H1 (cell line): ENCODE measurements around the gene PITPNC1. TPM values are rescaled to one million over a fixed set of nuclear protein-coding genes. Genes with fewer than 3 reads are reported as not detected.
A peak's percentile ranks its signal among the peaks of the same experiment; 100 is the strongest.

Source experiments
- CTCF ChIA-PET: fragments of 300-600 bp; sonication (Branson Sonifier 250); formaldehyde crosslinking; loops from one replicate; lab custom pipeline; 2021; ENCODE audit not compliant: partially characterized antibody; lab: Charles Lee
- POLR2A ChIA-PET: fragments of 300-600 bp; sonication (Branson Sonifier 250); formaldehyde crosslinking; loops from one replicate; lab custom pipeline; 2021; ENCODE audit warnings: inconsistent platforms; ENCODE audit not compliant: partially characterized antibody; lab: Charles Lee
- DNase-seq, 2 experiments: peaks; one replicate each; pipeline versions ENCODE4 v3.0.0 to v3.0.0-alpha.2; 2010 to 2022; ENCODE audit warnings: low spot score in 2 of 2, low read depth in 1 of 2, mixed read lengths in 1 of 2
- FAIRE-seq: peaks from 2 replicates; lab custom pipeline; 2011; peaks lifted over from hg19 to GRCh38; lab: Jason Lieb, UNC
- H2AFZ ChIP-seq: 2 replicates; pipeline ENCODE4 v1.8.1; 2012; ENCODE audit warnings: low read length, inconsistent platforms
- H2AK5ac ChIP-seq: 2 replicates; pipeline ENCODE4 v1.6.1; 2013; ENCODE audit warnings: low read depth, low read length
- H2BK120ac ChIP-seq: replicated peaks from 2 replicates; pipeline ENCODE3; 2013; ENCODE audit warnings: low read depth, low read length, inconsistent platforms
- H2BK12ac ChIP-seq: 2 replicates; pipeline ENCODE4 v1.6.1; 2013; ENCODE audit warnings: low read depth, low read length
- H2BK15ac ChIP-seq: 2 replicates; pipeline ENCODE4 v1.6.1; 2013; ENCODE audit warnings: low read length
- H2BK20ac ChIP-seq: 2 replicates; pipeline ENCODE4 v1.6.1; 2013; ENCODE audit warnings: low read length
- H2BK5ac ChIP-seq: 2 replicates; pipeline ENCODE4 v1.6.1; 2013; ENCODE audit warnings: low read depth, low read length
- H3K14ac ChIP-seq: 2 replicates; pipeline ENCODE4 v1.6.1; 2013; ENCODE audit warnings: inconsistent platforms; ENCODE audit not compliant: insufficient read length
- H3K18ac ChIP-seq: 2 replicates; pipeline ENCODE4 v1.6.1; 2013; ENCODE audit warnings: low read length; ENCODE audit errors: extremely low read depth
- H3K23ac ChIP-seq: 2 replicates; pipeline ENCODE4 v1.6.1; 2013; ENCODE audit warnings: inconsistent platforms; ENCODE audit not compliant: insufficient read length
- H3K23me2 ChIP-seq: 2 replicates; pipeline ENCODE4 v1.6.1; 2013; ENCODE audit warnings: low read depth, low read length
- H3K27ac ChIP-seq: 2 replicates; pipeline ENCODE4 v1.6.1; 2011; ENCODE audit warnings: low read depth, low read length, inconsistent platforms
- H3K27me3 ChIP-seq, 4 experiments: replicated peaks in 1 of 4; 1 replicate in 1 of 4; 2 replicates in 3 of 4; pipeline versions ENCODE4 v1.6.1 to v1.8.1; 2011 to 2013; ENCODE audit warnings: low read length in 3 of 4, mild to moderate bottlenecking in 3 of 4, inconsistent platforms in 2 of 4, mixed read lengths in 2 of 4, moderate library complexity in 1 of 4; ENCODE audit not compliant: control insufficient read depth in 3 of 4, insufficient read depth in 3 of 4; ENCODE audit errors: extremely low read depth in 1 of 4
- H3K36me3 ChIP-seq, 4 experiments: 2 replicates each; pipeline versions ENCODE4 v1.6.1 to v1.8.1; 2011 to 2013; ENCODE audit warnings: mild to moderate bottlenecking in 4 of 4, low read length in 3 of 4, moderate library complexity in 2 of 4, control low read depth in 1 of 4, inconsistent platforms in 1 of 4; ENCODE audit not compliant: insufficient read depth in 4 of 4, control insufficient read depth in 2 of 4
- H3K4ac ChIP-seq: replicated peaks from 2 replicates; pipeline ENCODE3; 2013; ENCODE audit warnings: low read length, low read depth, mixed read lengths, inconsistent platforms; ENCODE audit not compliant: insufficient read length
- H3K4me1 ChIP-seq, 4 experiments: replicated peaks in 1 of 4; 1 replicate in 1 of 4; 2 replicates in 3 of 4; pipeline versions ENCODE4 v1.6.1 to v1.8.1; 2011 to 2013; ENCODE audit warnings: low read length in 3 of 4, inconsistent platforms in 2 of 4, mixed read lengths in 1 of 4; ENCODE audit not compliant: insufficient read depth in 4 of 4, control insufficient read depth in 3 of 4
- H3K4me2 ChIP-seq, 2 experiments: 2 replicates each; pipeline versions ENCODE4 v1.6.1 to v1.8.1; 2011 to 2013; ENCODE audit warnings: low read depth in 2 of 2, low read length in 2 of 2, control low read depth in 1 of 2, inconsistent platforms in 1 of 2, mild to moderate bottlenecking in 1 of 2; ENCODE audit not compliant: insufficient read depth in 1 of 2
- H3K4me3 ChIP-seq, 4 experiments: fragments of 200-600, 300-600 bp in 1 of 4; sonication (generic), shearing (Covaris generic), sonication (Bioruptor Twin) in 1 of 4; 2 replicates each; pipeline versions ENCODE4 v1.5.1 to v1.8.1; 2011 to 2016; ENCODE audit warnings: low read length in 4 of 4, low read depth in 3 of 4, control low read depth in 2 of 4, inconsistent platforms in 2 of 4, mild to moderate bottlenecking in 2 of 4, mixed read lengths in 1 of 4, moderate library complexity in 1 of 4; ENCODE audit not compliant: insufficient read depth in 2 of 4; ENCODE audit errors: extremely low read depth in 1 of 4
- H3K56ac ChIP-seq: replicated peaks from 2 replicates; pipeline ENCODE3; 2013; ENCODE audit warnings: low read depth, mild to moderate bottlenecking, mixed read lengths, low read length, inconsistent platforms; ENCODE audit not compliant: insufficient read length
- H3K79me1 ChIP-seq: 2 replicates; pipeline ENCODE4 v1.6.1; 2013; ENCODE audit warnings: low read depth, low read length, control low read depth
- H3K79me2 ChIP-seq, 2 experiments: 2 replicates each; pipeline versions ENCODE4 v1.6.1 to v1.8.1; 2012 to 2013; ENCODE audit warnings: low read length in 2 of 2, mild to moderate bottlenecking in 2 of 2, inconsistent platforms in 1 of 2; ENCODE audit not compliant: insufficient read depth in 2 of 2, control insufficient read depth in 1 of 2
- H3K9ac ChIP-seq, 4 experiments: replicated peaks in 1 of 4; 1 replicate in 1 of 4; 2 replicates in 3 of 4; pipeline versions ENCODE4 v1.6.1 to v1.8.1; 2011 to 2013; ENCODE audit warnings: low read depth in 3 of 4, low read length in 3 of 4, control low read depth in 2 of 4, mild to moderate bottlenecking in 2 of 4, moderate library complexity in 2 of 4, inconsistent platforms in 1 of 4; ENCODE audit errors: extremely low read depth in 1 of 4
- H3K9me3 ChIP-seq, 2 experiments: 2 replicates each; pipeline versions ENCODE4 v1.6.1 to v1.8.1; 2012 to 2013; ENCODE audit warnings: mild to moderate bottlenecking in 2 of 2, moderate library complexity in 2 of 2, control low read depth in 1 of 2, inconsistent platforms in 1 of 2, low read depth in 1 of 2, low read length in 1 of 2, mixed read lengths in 1 of 2; ENCODE audit not compliant: insufficient read depth in 2 of 2
- H4K20me1 ChIP-seq, 2 experiments: replicated peaks in 1 of 2; 2 replicates each; pipeline versions ENCODE3 to v1.8.1; 2011 to 2013; ENCODE audit warnings: inconsistent platforms in 2 of 2, low read length in 2 of 2, mild to moderate bottlenecking in 1 of 2; ENCODE audit not compliant: insufficient read depth in 2 of 2, control insufficient read depth in 1 of 2
- H4K5ac ChIP-seq: 2 replicates; pipeline ENCODE4 v1.6.1; 2013; ENCODE audit warnings: low read length, low read depth, mixed read lengths, inconsistent platforms; ENCODE audit not compliant: insufficient read length
- H4K8ac ChIP-seq: 2 replicates; pipeline ENCODE4 v1.8.0; 2013; ENCODE audit warnings: mild to moderate bottlenecking, moderate library complexity, low read length, inconsistent platforms; ENCODE audit not compliant: insufficient read depth; ENCODE audit errors: extremely low read depth
- H4K91ac ChIP-seq: replicated peaks from 2 replicates; pipeline ENCODE3; 2013; ENCODE audit warnings: low read length, mixed read lengths, inconsistent platforms; ENCODE audit not compliant: insufficient read length
- NANOG ChIP-seq: IDR thresholded peaks from 2 replicates; pipeline ENCODE4 v1.6.1; 2011; ENCODE audit warnings: low read length, low read depth, mild to moderate bottlenecking, inconsistent platforms; ENCODE audit not compliant: insufficient read depth, poor library complexity, severe bottlenecking
- RXRA ChIP-seq: IDR thresholded peaks from 2 replicates; pipeline ENCODE4 v1.6.1; 2011; ENCODE audit warnings: low read depth, mild to moderate bottlenecking, low read length, moderate library complexity; ENCODE audit not compliant: insufficient read depth
- SIN3A ChIP-seq, 2 experiments: IDR thresholded peaks in 1 of 2; conservative IDR thresholded peaks in 1 of 2; 2 replicates each; pipeline ENCODE4 v1.6.1; 2011 to 2012; ENCODE audit warnings: low read length in 2 of 2, improper control_type of control experiment in 1 of 2, low read depth in 1 of 2, mild to moderate bottlenecking in 1 of 2
- SIX5 ChIP-seq: IDR thresholded peaks from 2 replicates; pipeline ENCODE4 v1.6.1; 2011; ENCODE audit warnings: mild to moderate bottlenecking, low read depth, low read length
- TEAD4 ChIP-seq: IDR thresholded peaks from 2 replicates; pipeline ENCODE4 v1.6.1; 2012; ENCODE audit warnings: low read depth, low read length, inconsistent platforms, mixed read lengths
- WGBS, 2 experiments: shearing (Covaris generic) in 1 of 2; methylation state at CpG; one replicate each; pipeline versions ENCODE4 v1.1.6 to v1.1.7; 2013 to 2015; ENCODE audit warnings: low lambda C conversion rate in 2 of 2, mixed read lengths in 2 of 2, inconsistent platforms in 1 of 2, low coverage in 1 of 2, missing lambda C conversion rate in 1 of 2; ENCODE audit not compliant: insufficient replicate concordance in 2 of 2, insufficient coverage in 1 of 2, insufficient read length in 1 of 2; ENCODE audit errors: extremely low coverage in 1 of 2, missing lambda C conversion rate in 1 of 2; 5-methylcytosine and 5-hydroxymethylcytosine counted together
- polyA plus RNA-seq, 7 experiments: library from polyadenylated mRNA; depleted of rRNA in 3 of 7; stranded (reverse) in 5 of 7; unstranded in 2 of 7; fragments of >200 nt in 5 of 7; fragments of 200-250 nt in 2 of 7; gene quantifications; 1 replicate in 5 of 7; 2 replicates in 1 of 7; 4 replicates in 1 of 7; pipeline versions ENCODE4 v1.2.1 to v1.2.3, GENCODE V29; 2011 to 2013; ENCODE audit warnings: missing spikeins in 2 of 7, mixed read lengths in 2 of 7
- total RNA-seq: library from RNA; stranded (reverse); fragmentation: NEBNext Ultra II Directional; extraction: Animal tissue kit (Norgen Biotek cat#: 25700); gene quantifications from 2 replicates; pipeline ENCODE4 v1.2.1, GENCODE V29; 2021
- TF ChIP-seq, protein P1 (sequence below): IDR thresholded peaks from 2 replicates; pipeline ENCODE4 v1.6.1; 2012; ENCODE audit warnings: inconsistent platforms

Gene PITPNC1
- total and polyA plus RNA-seq, 2 of the 8 experiments (the other 6 are each of a cell fraction or from before 2014, with no cell fraction given) = 17.6 to 54.7 TPM

- no peak overlapping the region for H3K56ac ChIP-seq
- POLR2A ChIA-PET = interaction anchor here (2.1 kb wide), 1 partner anchor 11 kb away, joined by 5 read pairs; no protein-coding TSS in a partner anchor
- peak overlapping the region; percentile 67 for H4K91ac ChIP-seq
- no peak overlapping the region for H3K23ac ChIP-seq
- H2BK12ac ChIP-seq = peak overlapping the region; percentile 71; the same call in 1 of the 2 replicates
- H3K4me2 ChIP-seq = peak overlapping the region in 1 of 2 experiments; percentile 11; a peak in 3 of 4 replicates
- no peaks in the 10 kb centered on the region for H3K9me3 ChIP-seq
- CTCF ChIA-PET = interaction anchor here (0.6 to 1.3 kb wide), 4 partner anchors 9 to 120 kb away, joined by 3 read pairs; no protein-coding TSS in a partner anchor
- H3K27ac ChIP-seq = no peak overlapping the region
- H3K27me3 ChIP-seq = no peaks in the 10 kb centered on the region
- no peak overlapping the region for H2BK120ac ChIP-seq
- H3K4ac ChIP-seq = no peak overlapping the region
- peak overlapping the region; percentile 63; the same call in 1 of the 2 replicates for H2BK15ac ChIP-seq
- no peak overlapping the region; the same call in 1 of the 2 replicates for H3K18ac ChIP-seq
- DNase-seq = peak in 1 of 2 experiments; percentile 23
- H3K79me2 ChIP-seq = peaks cover 2 to 46% of the 10 kb centered on the region in 2 experiments; a peak in 3 of 4 replicates
- H4K5ac ChIP-seq = no peak overlapping the region
- no peaks in the 10 kb centered on the region for H3K36me3 ChIP-seq
- WGBS, 2 experiments = 52% methylated on average over 5 of the region's 5 CpGs; no CpG with 5 or more reads in 1 of the 2 experiments
- no peak overlapping the region for H2AFZ ChIP-seq
- no peaks in the 10 kb centered on the region for H3K79me1 ChIP-seq
- no peaks in the 10 kb centered on the region for H3K23me2 ChIP-seq
- H3K4me1 ChIP-seq = peaks cover 11 to 22% (median 18%) of the 10 kb centered on the region in 4 experiments
- H3K14ac ChIP-seq = no peak overlapping the region
- H2AK5ac ChIP-seq = 0 out of 2 replicates have a peak overlapping the region, but pooled peaks have one; percentile 84
- no peak overlapping the region for H3K9ac ChIP-seq
- peak overlapping the region; percentile 69; the same call in 1 of the 2 replicates for H2BK5ac ChIP-seq
- no peak overlapping the region for H2BK20ac ChIP-seq
- no peak overlapping the region for H3K4me3 ChIP-seq
- peaks cover 0 to 7% of the 10 kb centered on the region in 2 experiments for H4K20me1 ChIP-seq
- FAIRE-seq = no peak
- no peak overlapping the region for H4K8ac ChIP-seq
- peak; percentile 91 for TF ChIP-seq NANOG
- TF ChIP-seq TEAD4 = 0 out of 2 replicates have a peak, but pooled peaks have one; percentile 8
- TF ChIP-seq, protein P1, sequence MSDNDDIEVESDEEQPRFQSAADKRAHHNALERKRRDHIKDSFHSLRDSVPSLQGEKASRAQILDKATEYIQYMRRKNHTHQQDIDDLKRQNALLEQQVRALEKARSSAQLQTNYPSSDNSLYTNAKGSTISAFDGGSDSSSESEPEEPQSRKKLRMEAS = no peak
- no peak for TF ChIP-seq SIN3A (conservative IDR thresholded peaks at IDR 0.05 in 1 of 2, IDR thresholded peaks at IDR 0.05 in 1 of 2; ENCODE audit: low read depth in 1 of 2, low read length in 2 of 2)
- no peak for TF ChIP-seq RXRA
- no peak for TF ChIP-seq SIX5
Observed at GRCh38 chr17:67519801-67520251, 142.7 kb downstream of the PITPNC1 start.
